OCI-LY3 (cell line): ENCODE results near the gene PPP6R2.
"Not testable (repeated sequence)": the region's sequence is repeated elsewhere in the genome, so short reads cannot be mapped to it uniquely, and the experiment has no call there.

Source experiments
- H2AFZ ChIP-seq: fragments of 200-600, 300-600 bp; shearing (Covaris generic); 2 replicates; pipeline ENCODE4 v1.6.0; 2014; ENCODE audit warnings: antibody characterized with exemption, low read depth, low read length
- H3K27ac ChIP-seq: fragments of 200-600, 300-600 bp; sonication (generic); 2 replicates; pipeline ENCODE4 v1.5.1; 2014; ENCODE audit warnings: mild to moderate bottlenecking, low read length, moderate library complexity, mixed read lengths
- H3K27me3 ChIP-seq: fragments of 200-600, 300-600 bp; sonication (generic); 2 replicates; pipeline ENCODE4 v1.6.1; 2014; ENCODE audit warnings: low read depth, low read length, mixed read lengths
- H3K36me3 ChIP-seq: fragments of 200-600, 300-600 bp; sonication (generic); replicated peaks from 2 replicates; pipeline ENCODE3; 2014; ENCODE audit warnings: low read depth, low read length, mixed read lengths
- H3K4me1 ChIP-seq: fragments of 300-600, 200-600 bp; sonication (generic); 2 replicates; pipeline ENCODE4 v1.6.1; 2014; ENCODE audit warnings: low read length, mixed read lengths
- H3K4me2 ChIP-seq: fragments of 200-600, 300-600 bp; sonication (generic); 2 replicates; pipeline ENCODE4 v1.6.1; 2014; ENCODE audit warnings: low read length, mixed read lengths
- H3K4me3 ChIP-seq: fragments of 300-600, 200-600 bp; sonication (generic); 2 replicates; pipeline ENCODE4 v1.5.1; 2014; ENCODE audit warnings: antibody characterized with exemption, mild to moderate bottlenecking, low read length, moderate library complexity
- H3K79me2 ChIP-seq: fragments of 300-600, 200-600 bp; shearing (Covaris generic); 2 replicates; pipeline ENCODE4 v1.6.1; 2014; ENCODE audit warnings: mild to moderate bottlenecking, low read length, mixed read lengths
- H3K9ac ChIP-seq: fragments of 300-600, 200-600 bp; shearing (Covaris generic); 2 replicates; pipeline ENCODE4 v1.6.0; 2014; ENCODE audit warnings: mild to moderate bottlenecking, low read length, moderate library complexity
- H3K9me3 ChIP-seq: fragments of 200-600, 300-600 bp; shearing (Covaris generic); 2 replicates; pipeline ENCODE4 v1.6.1; 2014; ENCODE audit warnings: low read length, mixed read lengths; ENCODE audit not compliant: insufficient read depth
- H4K20me1 ChIP-seq: fragments of 200-600, 300-600 bp; sonication (generic); 2 replicates; pipeline ENCODE4 v1.6.1; 2016; ENCODE audit warnings: low read length, mixed read lengths; ENCODE audit not compliant: insufficient read depth
- CTCF ChIP-seq: fragments of 200-600, 300-600 bp; sonication (generic); IDR thresholded peaks from 2 replicates; pipeline ENCODE4 v1.5.1; 2014; ENCODE audit warnings: antibody characterized with exemption, low read length, low read depth
- EZH2phosphoT487 ChIP-seq: fragments of 200-600 bp; shearing (Covaris generic); IDR thresholded peaks from 2 replicates; pipeline ENCODE4 v1.6.1; 2018; ENCODE audit warnings: antibody characterized with exemption, mixed run types, low read depth

Gene PPP6R2

GRCh38 chr22:50363166-50363802 is 20.2 kb downstream of the PPP6R2 start:
- Histone ChIP-seq H4K20me1 (peaks cover 4% of the 10 kb centered on the region; the same call in 1 of the 2 replicates), H3K9me3 (no peaks in the 10 kb centered on the region), H3K4me1 (no peaks in the 10 kb centered on the region), H3K9ac (no peak overlapping the region), H3K4me2 (no peak overlapping the region), H3K27me3 (no peaks in the 10 kb centered on the region), H3K79me2 (peaks cover 62% of the 10 kb centered on the region), H2AFZ (no peak overlapping the region), H3K36me3 (peaks cover 2% of the 10 kb centered on the region), H3K4me3 (no peak overlapping the region), H3K27ac (no peak overlapping the region)
- TF ChIP-seq EZH2phosphoT487: no peak
- TF ChIP-seq CTCF: no peak

- not testable (repeated sequence) for H3K27ac ChIP-seq, H3K27me3 ChIP-seq, H3K4me2 ChIP-seq, H3K36me3 ChIP-seq, H3K9me3 ChIP-seq, H3K4me1 ChIP-seq, H4K20me1 ChIP-seq, H3K4me3 ChIP-seq, H2AFZ ChIP-seq, H3K9ac ChIP-seq
- H3K79me2 ChIP-seq: peaks cover 58% of the 10 kb centered on the region
Observed at GRCh38 chr22:50363803-50364194, 20.7 kb downstream of the PPP6R2 start.

GRCh38 chr22:50367778-50368500 is 24.8 kb downstream of the PPP6R2 start:
- Histone ChIP-seq H3K4me2 (no peak overlapping the region), H2AFZ (no peak overlapping the region), H3K9ac (no peak overlapping the region), H3K4me1 (no peaks in the 10 kb centered on the region), H3K27ac (no peak overlapping the region), H3K9me3 (no peaks in the 10 kb centered on the region), H3K27me3 (no peaks in the 10 kb centered on the region), H3K4me3 (no peak overlapping the region), H3K36me3 (no peaks in the 10 kb centered on the region), H3K79me2 (peaks cover 25% of the 10 kb centered on the region), H4K20me1 (no peaks in the 10 kb centered on the region)
- TF ChIP-seq EZH2phosphoT487 (no peak), CTCF (no peak)

- H3K36me3 ChIP-seq: peaks cover 7% of the 10 kb centered on the region
- peaks cover 9% of the 10 kb centered on the region; the same call in 1 of the 2 replicates for H3K79me2 ChIP-seq
- no peak overlapping the region for H3K27ac ChIP-seq
Observed at GRCh38 chr22:50371101-50371648, 28.0 kb downstream of the PPP6R2 start.

More at GRCh38 chr22:50371101-50371648, 28.0 kb downstream of the PPP6R2 start:
- Histone ChIP-seq H4K20me1 (no peaks in the 10 kb centered on the region), H3K27me3 (no peaks in the 10 kb centered on the region), H3K9ac (no peak overlapping the region), H3K4me3 (no peak overlapping the region), H3K4me2 (no peak overlapping the region), H3K4me1 (peaks cover 4% of the 10 kb centered on the region), H3K9me3 (no peaks in the 10 kb centered on the region), H2AFZ (no peak overlapping the region)
- TF ChIP-seq CTCF: no peak
- TF ChIP-seq EZH2phosphoT487: no peak
